ENCODE measurements around the gene KSR2. TPM values are rescaled to one million over a fixed set of nuclear protein-coding genes. Genes with fewer than 3 reads are reported as not detected.

The KSR2 gene
- total and polyA plus RNA-seq, 10 of the 15 experiments (the other 5 are each of a cell fraction or from before 2014, with no cell fraction given) = under 0.01 to 1.5 (median 0.01) TPM; not detected in 3

DNA sequence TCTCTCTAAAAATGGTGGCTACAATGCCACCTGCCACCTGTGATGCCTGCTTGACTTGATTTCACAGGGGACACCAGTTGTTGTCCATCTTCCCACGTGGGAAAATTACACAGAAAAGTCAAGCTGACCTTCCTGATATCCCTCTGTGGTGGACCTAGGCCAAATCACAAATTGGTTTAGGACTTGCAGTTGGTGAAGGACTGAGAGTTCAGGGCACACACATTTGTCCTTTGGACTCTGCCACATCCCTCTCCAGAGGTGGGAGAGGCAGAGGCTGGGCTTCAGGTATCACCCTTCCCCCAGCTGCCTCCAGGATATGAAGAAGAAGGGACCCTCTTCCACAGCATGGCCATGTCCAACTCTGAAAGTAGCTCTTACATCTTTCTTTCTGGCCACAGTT lies 551.8 kb downstream of the KSR2 start:
- in situ Hi-C loops (cut with MboI) = no loop called here
- DNase-seq (ENCODE audit: low read depth, low spot score) = no peak
- Histone ChIP-seq H3K27ac (ENCODE audit: control insufficient read depth, insufficient read depth) (no peak overlapping the region), H3K36me3 (ENCODE audit: control insufficient read depth in 2 of 2, insufficient read depth in 2 of 2, low read length in 1 of 2) (no peaks in the 10 kb centered on the region), H4K20me1 (ENCODE audit: control insufficient read depth, insufficient read depth) (no peaks in the 10 kb centered on the region), H3K4me1 (ENCODE audit: control insufficient read depth, insufficient read depth, low read length) (no peaks in the 10 kb centered on the region), H3K9me3 (replicated peaks; ENCODE audit: control insufficient read depth, insufficient read depth, low read length) (no peaks in the 10 kb centered on the region; the same call in 2 of the 3 replicates), H3K9ac (ENCODE audit: control insufficient read depth, insufficient read depth, low read length) (no peak overlapping the region), H3K4me3 (no peak overlapping the region), H3K79me2 (ENCODE audit: control insufficient read depth, insufficient read depth, low read length) (no peaks in the 10 kb centered on the region), H3K4me2 (ENCODE audit: control insufficient read depth, insufficient read depth) (no peak overlapping the region), H2AFZ (ENCODE audit: control insufficient read depth, low read depth, low read length) (no peak overlapping the region), H3K27me3 (replicated peaks in 1 of 2; ENCODE audit: control insufficient read depth in 2 of 2, insufficient read depth in 2 of 2, low read length in 1 of 2) (no peaks in the 10 kb centered on the region)
- SMC1A ChIA-PET (ENCODE audit: uncharacterized antibody, unreplicated experiment) = no interaction called here
- BruUV-seq (replicated peaks) = no TSS peak
- POLR2A ChIA-PET = no interaction called here
- intact Hi-C loops (cut with micrococcal nuclease; ENCODE audit: unreplicated experiment) = no loop called here
- no peak for FAIRE-seq
- RAD21 ChIA-PET (ENCODE audit: unreplicated experiment) = no interaction called here
- CTCF ChIA-PET = no interaction called here
- TF ChIP-seq EGR1 (IDR thresholded peaks at IDR 0.05; ENCODE audit: borderline replicate concordance in 1 of 2, low read depth in 2 of 2, low read length in 2 of 2) = no peak
- no peak for TF ChIP-seq ZNF217 (IDR thresholded peaks at IDR 0.05)
- TF ChIP-seq, protein P1, sequence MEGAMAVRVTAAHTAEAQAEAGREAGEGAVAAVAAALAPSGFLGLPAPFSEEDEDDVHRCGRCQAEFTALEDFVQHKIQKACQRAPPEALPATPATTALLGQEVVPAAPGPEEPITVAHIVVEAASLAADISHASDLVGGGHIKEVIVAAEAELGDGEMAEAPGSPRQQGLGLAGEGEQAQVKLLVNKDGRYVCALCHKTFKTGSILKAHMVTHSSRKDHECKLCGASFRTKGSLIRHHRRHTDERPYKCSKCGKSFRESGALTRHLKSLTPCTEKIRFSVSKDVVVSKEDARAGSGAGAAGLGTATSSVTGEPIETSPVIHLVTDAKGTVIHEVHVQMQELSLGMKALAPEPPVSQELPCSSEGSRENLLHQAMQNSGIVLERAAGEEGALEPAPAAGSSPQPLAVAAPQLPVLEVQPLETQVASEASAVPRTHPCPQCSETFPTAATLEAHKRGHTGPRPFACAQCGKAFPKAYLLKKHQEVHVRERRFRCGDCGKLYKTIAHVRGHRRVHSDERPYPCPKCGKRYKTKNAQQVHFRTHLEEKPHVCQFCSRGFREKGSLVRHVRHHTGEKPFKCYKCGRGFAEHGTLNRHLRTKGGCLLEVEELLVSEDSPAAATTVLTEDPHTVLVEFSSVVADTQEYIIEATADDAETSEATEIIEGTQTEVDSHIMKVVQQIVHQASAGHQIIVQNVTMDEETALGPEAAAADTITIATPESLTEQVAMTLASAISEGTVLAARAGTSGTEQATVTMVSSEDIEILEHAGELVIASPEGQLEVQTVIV (IDR thresholded peaks at IDR 0.05; ENCODE audit: borderline replicate concordance, partially characterized antibody) = no peak
- no peak for TF ChIP-seq MAX (IDR thresholded peaks at IDR 0.05; ENCODE audit: low read depth, low read length)
- TF ChIP-seq SMAD5 (IDR thresholded peaks at IDR 0.05; ENCODE audit: low read depth) = no peak
- TF ChIP-seq RFX5 (IDR thresholded peaks at IDR 0.05; ENCODE audit: low read depth, low read length) = no peak
- no peak for TF ChIP-seq SIN3A (IDR thresholded peaks at IDR 0.05; ENCODE audit: low read depth, low read length)
- TF ChIP-seq, protein P2, sequence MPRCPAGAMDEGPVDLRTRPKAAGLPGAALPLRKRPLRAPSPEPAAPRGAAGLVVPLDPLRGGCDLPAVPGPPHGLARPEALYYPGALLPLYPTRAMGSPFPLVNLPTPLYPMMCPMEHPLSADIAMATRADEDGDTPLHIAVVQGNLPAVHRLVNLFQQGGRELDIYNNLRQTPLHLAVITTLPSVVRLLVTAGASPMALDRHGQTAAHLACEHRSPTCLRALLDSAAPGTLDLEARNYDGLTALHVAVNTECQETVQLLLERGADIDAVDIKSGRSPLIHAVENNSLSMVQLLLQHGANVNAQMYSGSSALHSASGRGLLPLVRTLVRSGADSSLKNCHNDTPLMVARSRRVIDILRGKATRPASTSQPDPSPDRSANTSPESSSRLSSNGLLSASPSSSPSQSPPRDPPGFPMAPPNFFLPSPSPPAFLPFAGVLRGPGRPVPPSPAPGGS (IDR thresholded peaks at IDR 0.05; ENCODE audit: borderline replicate concordance, insufficient read depth, low read depth, low read length, poor library complexity, severe bottlenecking) = no peak
- no peak for TF ChIP-seq NR2C2 (IDR thresholded peaks at IDR 0.05; ENCODE audit: borderline replicate concordance, control insufficient read depth, insufficient read length, low read depth)
- no peak for TF ChIP-seq CEBPZ (IDR thresholded peaks at IDR 0.05; ENCODE audit: low read depth, low read length)
- TF ChIP-seq BACH1 (IDR thresholded peaks at IDR 0.05; ENCODE audit: borderline replicate concordance) = no peak
- no peak for ATAC-seq
- WGBS (ENCODE audit: insufficient coverage, insufficient replicate concordance, low lambda C conversion rate, missing lambda C conversion rate) = 0% methylated on average over 1 of the region's 1 CpG

Measured in GM12878 (cell line).